Pancreas (tissue), 10 donors: ENCODE measurements around the gene ZNF513. TPM values are rescaled to one million over a fixed set of nuclear protein-coding genes. Genes with fewer than 3 reads are reported as not detected.
A peak's percentile ranks its signal among the peaks of the same experiment; 100 is the strongest.

ENCODE experiments used
- ATAC-seq, 4 donors: fragments of 200-7000 bp; cut with Tn5 transposase; one replicate each; pipeline versions ENCODE4 v1.8.0 to v1.9.1; 2020; ENCODE audit warnings: mild to moderate bottlenecking in 4 of 4, moderate library complexity in 4 of 4
- DNase-seq, 6 donors: peaks; one replicate each; pipeline ENCODE4 v3.0.0-alpha.2; 2020
- FAIRE-seq: peaks from 2 replicates; lab custom pipeline; 2012; peaks lifted over from hg19 to GRCh38; lab: Jason Lieb, UNC
- H3K27ac ChIP-seq, 4 donors: fragments of 200-600 bp; sonication (generic); 1 replicate in 3 of 4; 2 replicates in 1 of 4; pipeline versions ENCODE4 v1.5.0 to v1.8.0; 2020
- H3K27me3 ChIP-seq, 4 donors: fragments of 200-600 bp; one replicate each; pipeline ENCODE4 v1.8.0; 2021
- H3K36me3 ChIP-seq, 3 donors: fragments of 200-600 bp; sonication (generic) in 1 of 3; one replicate each; pipeline versions ENCODE4 v1.5.0 to v1.8.0; 2020 to 2021
- H3K4me1 ChIP-seq, 3 donors: fragments of 200-600 bp; one replicate each; pipeline ENCODE4 v1.8.0; 2021
- H3K4me3 ChIP-seq, 4 donors: fragments of 200-600 bp; sonication (generic) in 2 of 4; one replicate each; pipeline versions ENCODE4 v1.5.0 to v1.8.0; 2020 to 2021
- H3K9me3 ChIP-seq, 4 donors: fragments of 200-600 bp; one replicate each; pipeline ENCODE4 v1.8.0; 2021
- WGBS, 2 donors: extraction: QIAGEN DNeasy Blood & Tissue Kit; methylation state at CpG; one replicate each; pipeline ENCODE4 v1.1.7; 2013; 5-methylcytosine and 5-hydroxymethylcytosine counted together
- intact Hi-C, 3 donors: fragments of 100-400 bp; cut with DNase I; formaldehyde crosslinking; loops; one replicate each; pipeline versions ENCODE4 v1.11.1 to v1.14.2; 2022
- polyA plus RNA-seq, 2 donors: library from polyadenylated mRNA; stranded (reverse); fragments of 200-250 nt; gene quantifications; one replicate each; pipeline ENCODE4 v1.2.3, GENCODE V29; 2013
- total RNA-seq, 6 donors: library from RNA; stranded (reverse); fragmentation: NEBNext Ultra II Directional in 4 of 6; extraction: Animal tissue kit (Norgen Biotek cat#: 25700) in 4 of 6; gene quantifications; one replicate each; pipeline versions ENCODE4 v1.2.1 to v1.2.4, GENCODE V29; 2021 to 2023
- TF ChIP-seq, protein P1 (sequence below), 4 donors: fragments of 200-600 bp; sonication (generic) in 3 of 4; IDR thresholded peaks; one replicate each; pipeline versions ENCODE4 v1.5.0 to v1.8.0; 2021; ENCODE audit warnings: antibody characterized with exemption in 4 of 4
- donor health status: healthy with polysubstance abuse.
- donor health status: DM: no; HTN: no; CAD: no; lungs with moderate emphysema.
- donor health status: DM: no; HTN: no; CAD: no.
- donor health status: control.
- donor health status: control.
- donor health status: Bipolar disorder and iron deficiency.
- donor health status: DM: yes; HTN: yes; CAD: no.
- donor health status: DM: no; HTN: no; CAD: no.
- donor health status: DM: no; HTN: no; CAD: no.
- donor health status: DM: yes; HTN: yes; CAD: no.

The ZNF513 gene
- total and polyA plus RNA-seq, 8 donors: 3.7 to 34.4 (median 8.0) TPM

- DNase-seq (no peak), ATAC-seq (peak; percentile 33 to 60 (median 46)), FAIRE-seq (no peak)
- H3K4me1 ChIP-seq: peaks cover 16 to 23% (median 19%) of the 10 kb centered on the region in 3 donors
- H3K27ac ChIP-seq: peak overlapping the region; percentile 86 to 91 (median 88)
- TF ChIP-seq, protein P1, sequence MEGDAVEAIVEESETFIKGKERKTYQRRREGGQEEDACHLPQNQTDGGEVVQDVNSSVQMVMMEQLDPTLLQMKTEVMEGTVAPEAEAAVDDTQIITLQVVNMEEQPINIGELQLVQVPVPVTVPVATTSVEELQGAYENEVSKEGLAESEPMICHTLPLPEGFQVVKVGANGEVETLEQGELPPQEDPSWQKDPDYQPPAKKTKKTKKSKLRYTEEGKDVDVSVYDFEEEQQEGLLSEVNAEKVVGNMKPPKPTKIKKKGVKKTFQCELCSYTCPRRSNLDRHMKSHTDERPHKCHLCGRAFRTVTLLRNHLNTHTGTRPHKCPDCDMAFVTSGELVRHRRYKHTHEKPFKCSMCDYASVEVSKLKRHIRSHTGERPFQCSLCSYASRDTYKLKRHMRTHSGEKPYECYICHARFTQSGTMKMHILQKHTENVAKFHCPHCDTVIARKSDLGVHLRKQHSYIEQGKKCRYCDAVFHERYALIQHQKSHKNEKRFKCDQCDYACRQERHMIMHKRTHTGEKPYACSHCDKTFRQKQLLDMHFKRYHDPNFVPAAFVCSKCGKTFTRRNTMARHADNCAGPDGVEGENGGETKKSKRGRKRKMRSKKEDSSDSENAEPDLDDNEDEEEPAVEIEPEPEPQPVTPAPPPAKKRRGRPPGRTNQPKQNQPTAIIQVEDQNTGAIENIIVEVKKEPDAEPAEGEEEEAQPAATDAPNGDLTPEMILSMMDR (IDR thresholded peaks at IDR 0.05): no peak
- H3K36me3 ChIP-seq: peaks cover 0 to 46% (median 31%) of the 10 kb centered on the region in 3 donors
- H3K9me3 ChIP-seq: no peaks in the 10 kb centered on the region
- H3K4me3 ChIP-seq: peak overlapping the region; percentile 60 to 94 (median 75)
- intact Hi-C loops: no loop called here
- no peaks in the 10 kb centered on the region for H3K27me3 ChIP-seq
- WGBS, 2 donors: 1 to 3% methylated on average over 18 of the region's 18 CpGs
Observed at GRCh38 chr2:27369471-27370025, 11.0 kb downstream of the ZNF513 start.

DNA sequence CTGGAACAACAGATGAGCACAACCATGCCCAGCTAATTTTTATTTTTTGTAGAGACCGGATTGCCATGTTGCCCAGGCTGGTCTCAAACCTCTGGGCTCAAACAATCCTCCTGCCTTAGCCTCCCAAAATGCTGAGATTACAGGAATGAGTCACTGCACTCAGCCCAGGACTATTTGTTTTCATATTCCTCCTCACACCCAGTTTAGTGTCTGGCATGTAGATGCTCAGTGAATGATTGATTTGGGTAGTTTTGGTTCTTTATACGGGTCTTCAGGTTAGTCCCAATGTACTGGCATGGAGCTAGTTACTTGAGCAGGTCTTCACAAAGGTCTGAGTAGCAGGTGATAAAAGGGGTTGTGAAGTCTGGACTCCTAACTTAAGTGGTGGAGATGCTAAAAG, 16.6 kb downstream of the ZNF513 start:
- peaks cover 0 to 44% (median 25%) of the 10 kb centered on the region in 3 donors for H3K36me3 ChIP-seq

GRCh38 chr2:27362678-27363420, 17.7 kb downstream of the ZNF513 start:
- intact Hi-C loops: no loop called here
- Histone ChIP-seq H3K36me3 (peaks cover 0 to 42% (median 23%) of the 10 kb centered on the region in 3 donors), H3K27ac (no peak overlapping the region), H3K9me3 (no peaks in the 10 kb centered on the region), H3K27me3 (no peaks in the 10 kb centered on the region), H3K4me1 (peaks cover 2 to 6% (median 6%) of the 10 kb centered on the region in 3 donors), H3K4me3 (no peak overlapping the region)
- TF ChIP-seq, protein P1 (IDR thresholded peaks at IDR 0.05): no peak
- WGBS, 2 donors: 84 to 88% methylated on average over 4 of the region's 4 CpGs
- ATAC-seq: peak in 1 of 4 donors; percentile 4
- no peak for DNase-seq
- no peak for FAIRE-seq

More for the DNA sequence above, 16.6 kb downstream of the ZNF513 start:
- ATAC-seq: no peak
- H3K27me3 ChIP-seq: no peaks in the 10 kb centered on the region
- no peak overlapping the region for H3K27ac ChIP-seq
- no peak for FAIRE-seq
- H3K9me3 ChIP-seq: no peaks in the 10 kb centered on the region
- TF ChIP-seq, protein P1 (IDR thresholded peaks at IDR 0.05): no peak
- no peak overlapping the region for H3K4me3 ChIP-seq
- intact Hi-C loops: no loop called here
- no peak for DNase-seq
- H3K4me1 ChIP-seq: peaks cover 5 to 6% (median 6%) of the 10 kb centered on the region in 3 donors
- 78 to 82% methylated on average over 2 of the region's 2 CpGs for WGBS, 2 donors

GRCh38 chr2:27356382-27357181, 24.0 kb downstream of the ZNF513 start, which contains the start of gene GTF3C2:
GTF3C2 (minus strand) TSS chr2:27356764; CDS start chr2:27343554, 13,210 bp downstream.
- Histone ChIP-seq H3K36me3 (no peaks in the 10 kb centered on the region), H3K27ac (peak within 1 kb of the TSS; percentile 74 to 90 (median 86)), H3K4me1 (peaks cover 4 to 29% (median 23%) of the 10 kb centered on the region in 3 donors), H3K27me3 (no peaks in the 10 kb centered on the region), H3K4me3 (peak within 1 kb of the TSS; percentile 47 to 91 (median 74)), H3K9me3 (no peaks in the 10 kb centered on the region)
- intact Hi-C loops: no loop called here
- no peak for FAIRE-seq
- 0% methylated on average over 67 of the region's 67 CpGs for WGBS, 2 donors
- peak; percentile 93 to 98 (median 95) for DNase-seq
- TF ChIP-seq, protein P1 (IDR thresholded peaks at IDR 0.05): no peak
- peak; percentile 93 to 98 (median 96) for ATAC-seq
